Liver (tissue), 9 donors: ENCODE results near the gene PDE4C. TPM values are rescaled to one million over a fixed set of nuclear protein-coding genes. Genes with fewer than 3 reads are reported as not detected.

ENCODE experiments used
- DNase-seq: peaks from one replicate; pipeline ENCODE4 v3.0.0-alpha.2; 2017; ENCODE audit warnings: low spot score
- H3K27ac ChIP-seq, 2 donors: one replicate each; pipeline ENCODE4 v1.7.0; 2013; ENCODE audit warnings: inconsistent platforms in 2 of 2, low read length in 2 of 2, control low read depth in 1 of 2, low read depth in 1 of 2, mild to moderate bottlenecking in 1 of 2
- H3K27me3 ChIP-seq, 4 donors: one replicate each; pipeline versions ENCODE4 v1.6.1 to v1.7.0; 2013; ENCODE audit warnings: low read length in 3 of 4, inconsistent platforms in 1 of 4, mild to moderate bottlenecking in 1 of 4, moderate library complexity in 1 of 4; ENCODE audit not compliant: control insufficient read depth in 4 of 4, insufficient read depth in 4 of 4
- H3K36me3 ChIP-seq, 4 donors: one replicate each; pipeline versions ENCODE4 v1.6.1 to v1.7.0; 2013; ENCODE audit warnings: low read length in 3 of 4, mild to moderate bottlenecking in 3 of 4, low read depth in 1 of 4, moderate library complexity in 1 of 4; ENCODE audit not compliant: control insufficient read depth in 4 of 4, insufficient read depth in 3 of 4
- H3K4me1 ChIP-seq, 4 donors: one replicate each; pipeline versions ENCODE4 v1.6.1 to v1.7.0; 2013; ENCODE audit warnings: low read length in 3 of 4, mild to moderate bottlenecking in 3 of 4, moderate library complexity in 1 of 4; ENCODE audit not compliant: control insufficient read depth in 4 of 4, insufficient read depth in 4 of 4
- H3K4me3 ChIP-seq, 3 donors: one replicate each; pipeline versions ENCODE4 v1.6.1 to v1.7.0; 2013; ENCODE audit warnings: low read length in 3 of 3, control low read depth in 1 of 3, low read depth in 1 of 3, mild to moderate bottlenecking in 1 of 3
- H3K9ac ChIP-seq, 2 donors: one replicate each; pipeline ENCODE4 v1.7.0; 2013; ENCODE audit warnings: low read length in 2 of 2, mild to moderate bottlenecking in 2 of 2, moderate library complexity in 2 of 2, control low read depth in 1 of 2, low read depth in 1 of 2
- H3K9me3 ChIP-seq, 4 donors: one replicate each; pipeline versions ENCODE4 v1.6.1 to v1.7.0; 2013; ENCODE audit warnings: low read length in 3 of 4; ENCODE audit not compliant: control insufficient read depth in 4 of 4
- ATF3 ChIP-seq: IDR thresholded peaks from 2 replicates; pipeline ENCODE4 v1.6.1; 2016; ENCODE audit warnings: antibody characterized with exemption
- CTCF ChIP-seq: fragments of 150-350 bp; IDR thresholded peaks from 2 replicates; pipeline ENCODE4 v1.5.1; 2017; ENCODE audit warnings: improper control_type of control experiment, low read depth, low read length; ENCODE audit not compliant: missing input control
- FOXA1 ChIP-seq: IDR thresholded peaks from 2 replicates; pipeline ENCODE4 v1.6.1; 2016; ENCODE audit warnings: antibody characterized with exemption
- FOXA2 ChIP-seq: IDR thresholded peaks from 2 replicates; pipeline ENCODE4 v1.6.1; 2016; ENCODE audit warnings: antibody characterized with exemption
- GABPA ChIP-seq, 2 donors: IDR thresholded peaks in 1 of 2; conservative IDR thresholded peaks in 1 of 2; 2 replicates each; pipeline ENCODE4 v1.6.1; 2016; ENCODE audit warnings: antibody characterized with exemption in 2 of 2, mild to moderate bottlenecking in 1 of 2, moderate library complexity in 1 of 2
- HNF4A ChIP-seq, 2 donors: conservative IDR thresholded peaks; 2 replicates each; pipeline ENCODE4 v1.6.1; 2016; ENCODE audit warnings: antibody characterized with exemption in 2 of 2, mild to moderate bottlenecking in 2 of 2
- JUND ChIP-seq, 2 donors: IDR thresholded peaks; 2 replicates each; pipeline ENCODE4 v1.6.1; 2016; ENCODE audit warnings: antibody characterized with exemption in 2 of 2
- MAX ChIP-seq: IDR thresholded peaks from 2 replicates; pipeline ENCODE4 v1.6.1; 2016; ENCODE audit warnings: antibody characterized with exemption
- NR2F2 ChIP-seq: IDR thresholded peaks from 2 replicates; pipeline ENCODE4 v1.6.1; 2016; ENCODE audit warnings: antibody characterized with exemption
- RAD21 ChIP-seq, 2 donors: IDR thresholded peaks; 2 replicates each; pipeline ENCODE4 v1.6.1; 2016; ENCODE audit warnings: antibody characterized with exemption in 2 of 2, mild to moderate bottlenecking in 2 of 2
- REST ChIP-seq: IDR thresholded peaks from 2 replicates; pipeline ENCODE4 v1.6.1; 2016; ENCODE audit warnings: antibody characterized with exemption, mild to moderate bottlenecking
- TAF1 ChIP-seq: conservative IDR thresholded peaks from 2 replicates; pipeline ENCODE4 v1.6.1; 2016; ENCODE audit warnings: antibody characterized with exemption, mild to moderate bottlenecking
- YY1 ChIP-seq: IDR thresholded peaks from 2 replicates; pipeline ENCODE4 v1.6.1; 2016; ENCODE audit warnings: antibody characterized with exemption, mild to moderate bottlenecking
- ZBTB33 ChIP-seq: IDR thresholded peaks from 2 replicates; pipeline ENCODE4 v1.6.1; 2016; ENCODE audit warnings: antibody characterized with exemption
- WGBS: extraction: QIAGEN DNeasy Blood & Tissue Kit; methylation state at CpG from one replicate; pipeline ENCODE4 v1.1.7; 2013; 5-methylcytosine and 5-hydroxymethylcytosine counted together
- polyA plus RNA-seq, 2 donors: library from polyadenylated mRNA; stranded (reverse) in 1 of 2; unstranded in 1 of 2; fragments of 200-250 nt in 1 of 2; fragments of >200 nt in 1 of 2; fragmentation: Nextera tagmentation in 1 of 2; extraction: Ambion mirVana in 1 of 2; gene quantifications; one replicate each; pipeline versions ENCODE4 v1.2.1 to v1.2.3, GENCODE V29; 2013 to 2015
- total RNA-seq, 2 donors: library from RNA; depleted of rRNA; stranded (reverse); fragments of >200 nt; gene quantifications; one replicate each; pipeline ENCODE4 v1.2.3, GENCODE V29; 2014
- donor health status: healthy.
- donor health status: healthy.
- donor health status: healthy.
- donor health status: healthy.
- donor health status: healthy.

PDE4C gene
- total and polyA plus RNA-seq, 4 donors = 0.23 to 0.75 (median 0.51) TPM; not detected in 1

GRCh38 chr19:18194554-18195238 is 31.5 kb downstream of the PDE4C start (continued):
- TF ChIP-seq REST = no peak
- TF ChIP-seq FOXA2 = no peak
- TF ChIP-seq YY1 = no peak

GRCh38 chr19:18194181-18194530 is 32.1 kb downstream of the PDE4C start:
- 78% methylated on average over 12 of the region's 12 CpGs for WGBS
- peaks cover 0 to 12% (median 2%) of the 10 kb centered on the region in 4 donors for H3K36me3 ChIP-seq
- H3K4me1 ChIP-seq = peaks cover 7 to 19% (median 14%) of the 10 kb centered on the region in 4 donors
- no peak for DNase-seq
- no peak overlapping the region for H3K27ac ChIP-seq
- H3K9ac ChIP-seq = no peak overlapping the region
- no peaks in the 10 kb centered on the region for H3K9me3 ChIP-seq
- H3K4me3 ChIP-seq = peak overlapping the region; percentile 43 to 87 (median 86)
- TF ChIP-seq YY1 = no peak
- no peak for TF ChIP-seq NR2F2
- no peak for TF ChIP-seq HNF4A (conservative IDR thresholded peaks at IDR 0.05)
- TF ChIP-seq GABPA (IDR thresholded peaks at IDR 0.05 in 1 of 2, conservative IDR thresholded peaks at IDR 0.05 in 1 of 2) = no peak
- no peak for TF ChIP-seq RAD21 (IDR thresholded peaks at IDR 0.05)
- TF ChIP-seq TAF1 = no peak
- no peak for TF ChIP-seq CTCF
- TF ChIP-seq FOXA2 = no peak
- TF ChIP-seq ATF3 = no peak
- no peaks in the 10 kb centered on the region for H3K27me3 ChIP-seq

- H3K27ac ChIP-seq = peak overlapping the region; percentile 64 to 70
- peak overlapping the region; percentile 1 to 22 for H3K9ac ChIP-seq
- H3K4me3 ChIP-seq = peak overlapping the region; percentile 43 to 87 (median 86)
- H3K9me3 ChIP-seq = no peaks in the 10 kb centered on the region
- peaks cover 7 to 19% (median 14%) of the 10 kb centered on the region in 4 donors for H3K4me1 ChIP-seq
- WGBS = 7% methylated on average over 46 of the region's 46 CpGs
- no peaks in the 10 kb centered on the region for H3K27me3 ChIP-seq
- DNase-seq = no peak
- H3K36me3 ChIP-seq = peaks cover 0 to 8% (median 2%) of the 10 kb centered on the region in 4 donors
- TF ChIP-seq YY1 (no peak), FOXA1 (no peak), JUND (IDR thresholded peaks at IDR 0.05) (no peak), MAX (no peak), ZBTB33 (no peak), REST (no peak), NR2F2 (no peak)
These were observed 32.7 kb downstream of the PDE4C start for GRCh38 chr19:18193388-18194180.
